NCI-H82 treated with DMSO at 0.1 percent for 48 hours (cell line): Measurements from ENCODE around the gene ZFC3H1.

Source experiments
- DNase-seq: peaks from one replicate; lab custom pipeline; 2025; ENCODE audit not compliant: unreplicated experiment; lab: John Stamatoyannopoulos, UW

Gene ZFC3H1

DNA sequence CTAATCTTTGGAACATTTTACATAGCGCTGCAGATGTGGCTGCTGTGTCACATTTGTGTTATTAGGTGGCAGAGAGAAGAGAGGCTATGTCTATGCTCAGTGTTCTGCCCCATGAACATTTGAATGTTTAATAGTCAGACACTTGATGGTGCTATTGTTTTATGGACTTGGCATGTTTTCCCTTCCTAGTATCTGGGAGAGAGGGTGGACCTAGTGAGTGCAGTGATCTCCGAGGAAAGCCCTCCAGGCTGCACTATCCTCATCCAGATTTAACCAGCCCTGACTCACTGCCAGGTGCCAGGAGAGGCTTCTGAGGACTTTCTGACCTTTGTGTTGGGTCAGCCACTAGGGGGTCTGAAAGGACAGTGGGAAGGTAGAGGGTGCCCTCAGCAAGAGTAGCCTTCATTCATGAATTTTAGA, 24.3 kb downstream of the ZFC3H1 start:
- no peak for DNase-seq

DNA sequence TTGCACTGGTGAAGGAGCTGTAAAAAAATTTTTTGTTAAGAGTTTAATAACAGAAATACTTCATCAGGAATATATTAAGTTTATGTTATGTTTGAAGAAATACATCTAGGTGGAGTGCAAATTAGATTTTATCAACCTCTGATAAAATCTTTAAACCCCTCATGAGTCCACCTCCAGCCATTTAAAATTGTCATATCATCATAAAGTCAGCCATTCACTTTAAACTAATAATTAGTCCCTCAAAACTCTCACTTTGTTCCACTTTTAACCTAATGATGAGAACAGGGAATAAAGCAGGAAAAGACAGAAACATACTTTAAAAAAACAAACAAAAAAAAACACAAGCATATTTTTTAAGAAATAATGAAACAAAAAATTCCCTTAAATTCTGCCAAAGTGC, 25.1 kb downstream of the ZFC3H1 start:
- no peak for DNase-seq

DNA sequence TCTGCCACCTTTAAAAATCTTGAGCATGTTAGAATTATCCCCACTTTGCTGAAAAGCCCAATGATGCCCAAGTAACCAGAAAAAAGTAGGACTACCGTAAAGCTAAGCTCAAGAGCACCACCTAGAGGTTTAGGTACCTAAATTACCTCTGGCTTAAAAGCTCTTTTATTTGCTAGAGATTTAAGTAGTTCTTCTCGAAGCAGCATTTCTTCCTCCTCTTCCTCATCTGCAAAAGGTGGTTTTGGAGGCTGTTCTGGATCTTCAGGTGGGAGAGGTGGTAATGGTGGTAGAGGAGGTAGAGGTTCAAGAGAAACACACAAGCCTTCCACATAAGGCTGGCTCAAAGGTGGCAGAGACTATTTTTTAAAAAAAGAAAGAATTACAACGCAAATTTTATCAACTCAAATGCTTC, 26.9 kb downstream of the ZFC3H1 start:
- peak; percentile 39 for DNase-seq

DNA sequence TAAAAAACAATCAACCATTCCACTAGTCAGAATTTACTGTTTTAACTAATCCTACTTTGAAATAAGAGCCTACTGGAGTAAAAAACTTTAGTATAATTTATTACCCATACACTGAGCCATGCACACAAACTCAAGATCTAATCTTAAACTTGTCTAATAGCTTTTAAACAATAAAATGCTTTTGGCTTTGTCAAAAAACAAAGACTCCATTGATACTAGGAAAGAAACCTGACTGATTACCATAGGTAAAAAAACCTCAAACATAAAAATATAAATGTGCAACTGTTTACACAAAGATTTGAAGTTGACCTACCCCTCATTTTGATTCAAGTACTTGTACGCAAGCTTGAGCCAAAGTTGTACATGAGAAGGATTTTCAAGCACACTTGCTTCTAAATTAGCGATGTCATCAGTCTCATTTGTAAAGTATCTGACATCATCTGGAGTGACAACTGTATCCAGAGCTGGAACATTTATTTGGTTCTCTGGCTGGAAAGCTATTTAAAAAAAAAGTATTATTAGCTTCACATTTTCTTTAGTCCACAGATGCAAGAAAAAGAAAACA, 36.1 kb downstream of the ZFC3H1 start:
- no peak for DNase-seq

DNA sequence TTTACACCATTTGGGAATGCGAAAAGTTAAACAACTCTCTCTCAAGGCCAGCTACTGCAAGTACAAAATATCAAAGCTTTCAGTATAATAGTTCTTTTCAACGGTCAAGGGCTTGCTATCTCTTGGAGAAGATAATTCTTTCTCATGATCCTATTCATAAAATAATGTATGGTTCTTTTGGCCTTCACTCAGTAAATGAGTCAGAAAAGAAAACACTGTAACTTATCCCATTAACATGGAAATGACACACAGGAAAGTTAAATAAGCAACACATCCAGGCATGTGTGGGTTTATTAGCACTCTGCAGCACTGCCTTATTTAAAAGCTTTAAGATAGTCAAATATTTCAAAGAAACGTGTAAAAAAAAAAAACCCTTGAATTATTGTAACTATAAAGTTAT, 36.9 kb downstream of the ZFC3H1 start:
- no peak for DNase-seq

DNA sequence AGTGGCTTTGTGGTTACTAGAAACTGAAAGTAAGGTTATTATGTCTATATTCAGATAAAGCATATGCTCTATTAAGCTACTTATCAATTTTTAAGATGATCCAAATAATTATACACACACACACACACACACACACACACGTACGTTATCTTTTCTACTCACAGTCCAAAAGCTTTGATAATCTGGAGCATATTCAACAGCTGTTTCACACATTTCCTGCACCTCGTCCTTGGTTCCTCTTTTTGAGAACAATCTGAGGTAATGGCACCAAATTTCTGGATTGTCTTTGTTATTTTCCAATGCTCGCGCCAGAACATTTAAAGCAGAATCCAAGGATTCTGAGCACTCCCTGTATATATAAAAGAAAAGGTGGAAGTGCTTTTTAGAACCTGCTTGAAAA, 37.5 kb downstream of the ZFC3H1 start:
- no peak for DNase-seq

DNA sequence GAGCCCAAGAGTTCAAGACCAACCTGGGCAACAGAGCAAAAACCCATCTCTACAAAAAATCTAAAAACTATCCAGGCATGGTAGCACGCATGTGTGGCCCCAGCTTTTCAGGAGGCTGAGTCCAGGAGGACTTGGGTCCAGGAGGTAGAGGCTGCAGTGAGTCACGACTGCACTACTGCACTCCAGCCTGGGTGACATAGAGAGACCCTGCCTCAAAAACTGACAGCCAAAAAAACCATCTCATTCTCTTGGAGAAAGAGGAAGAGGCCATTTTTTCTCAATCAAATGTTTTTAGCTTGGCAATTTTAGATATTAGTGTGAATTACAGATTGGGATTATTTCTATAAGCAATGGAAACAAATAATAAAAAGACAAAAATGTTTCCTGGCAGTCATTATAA, 38.2 kb downstream of the ZFC3H1 start:
- DNase-seq: no peak

DNA sequence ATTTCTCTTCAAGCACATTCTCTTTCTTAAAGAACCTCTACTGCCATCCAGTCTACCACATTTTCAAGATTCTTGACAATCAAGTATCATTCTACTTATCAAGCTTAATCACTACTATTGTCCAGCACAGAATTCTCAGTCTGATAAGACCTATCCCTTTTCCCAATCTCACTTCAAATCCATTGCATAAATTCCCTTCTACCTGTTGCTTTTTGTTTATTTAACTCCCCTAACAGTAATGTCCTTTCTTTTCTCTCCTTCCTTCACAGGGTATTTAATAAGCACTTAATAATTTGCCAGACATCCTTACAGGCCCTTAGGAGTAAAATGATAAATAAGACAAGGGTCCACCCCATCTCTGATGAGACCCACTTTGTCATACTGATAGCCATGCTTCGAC, 41.7 kb downstream of the ZFC3H1 start:
- no peak for DNase-seq

DNA sequence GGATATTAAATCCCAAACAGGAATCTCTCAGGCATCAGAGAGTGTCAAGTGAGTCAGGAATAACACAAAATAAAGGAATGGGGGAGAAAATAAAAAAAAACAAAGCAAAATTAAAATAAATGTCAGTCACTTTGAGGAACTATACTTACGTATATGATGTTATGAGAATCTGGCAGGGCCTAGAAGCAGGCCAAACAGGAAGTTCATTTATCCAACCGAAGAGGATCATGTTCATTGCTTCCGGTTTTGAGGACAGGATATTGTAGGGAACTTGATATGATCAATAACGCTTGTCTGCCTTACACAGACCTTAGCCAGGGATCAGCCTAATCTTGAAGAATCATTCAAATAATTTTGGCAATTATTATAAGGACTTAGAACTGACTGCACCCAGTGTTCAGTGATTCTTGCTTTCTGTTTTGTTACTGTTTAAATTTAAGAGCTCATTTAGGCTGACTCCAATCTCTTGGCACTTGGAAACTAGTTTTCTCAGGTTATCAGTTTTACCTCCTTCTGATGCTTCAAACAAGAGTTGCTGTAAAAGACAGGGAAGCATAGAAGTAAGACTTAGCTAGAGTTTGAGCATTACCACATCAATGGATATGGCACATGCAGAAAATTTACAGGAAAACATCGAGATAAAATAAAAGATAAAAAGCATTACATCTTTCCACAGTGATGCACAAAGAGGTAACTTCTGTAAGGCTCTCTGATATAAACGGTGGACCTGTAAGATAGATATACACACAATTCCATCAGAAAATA, 53.4 kb downstream of the ZFC3H1 start:
- DNase-seq: no peak

DNA sequence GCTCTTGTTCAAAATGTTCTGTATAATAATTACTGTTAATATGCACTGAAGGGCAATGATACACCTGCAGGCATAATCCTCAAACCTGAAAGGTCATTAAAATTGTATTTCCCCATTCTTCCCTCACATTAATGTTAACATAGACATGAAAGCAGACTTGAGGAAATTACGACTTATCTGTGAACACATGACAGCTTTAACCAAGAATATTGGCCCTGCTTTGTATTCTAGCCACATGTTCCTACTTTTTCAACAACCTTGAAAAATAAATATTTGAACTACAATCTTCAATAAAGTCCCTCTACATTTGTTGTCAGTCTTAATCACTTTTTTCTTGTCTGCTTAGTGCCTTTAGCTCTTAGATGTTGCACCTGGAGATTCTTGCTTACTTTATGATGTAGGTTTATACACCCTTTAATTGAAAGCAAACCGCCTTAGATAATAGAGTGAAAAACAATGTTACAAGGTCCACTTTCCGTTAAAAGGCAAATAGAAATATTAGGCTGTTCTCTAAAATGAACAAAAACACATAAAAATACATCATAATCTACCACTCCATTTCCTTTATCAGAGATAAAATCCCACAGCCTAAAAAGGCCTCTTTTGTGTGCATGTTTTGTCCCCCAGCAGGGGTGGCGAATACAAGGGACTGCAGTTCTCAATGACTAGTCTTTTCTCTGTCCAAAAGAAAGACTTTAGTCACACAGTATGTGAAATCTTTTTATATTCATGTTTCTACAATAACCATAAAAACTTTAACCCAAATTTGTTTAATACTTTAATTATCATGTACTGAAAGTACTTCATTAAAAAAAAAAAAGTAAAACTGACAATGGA, 55.9 kb downstream of the ZFC3H1 start:
- no peak for DNase-seq

DNA sequence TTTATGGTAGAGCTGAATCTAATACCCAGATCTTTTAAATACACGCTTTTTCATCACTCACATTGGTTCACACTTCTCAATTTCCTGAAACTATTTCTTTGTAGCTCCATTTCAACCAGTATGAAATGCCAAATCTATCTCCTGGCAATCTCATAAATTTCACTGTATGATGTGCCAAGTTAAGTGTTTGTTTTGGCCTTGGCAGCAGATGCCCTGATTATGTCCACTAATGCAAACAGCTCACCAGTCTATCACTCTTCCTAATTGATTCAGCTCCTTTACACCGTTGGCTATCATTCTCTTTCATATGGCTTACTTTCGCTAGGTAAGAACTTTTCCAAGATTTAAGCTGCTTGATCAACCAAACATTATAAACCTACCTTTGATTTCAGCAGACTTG, 58.6 kb downstream of the ZFC3H1 start:
- no peak for DNase-seq

DNA sequence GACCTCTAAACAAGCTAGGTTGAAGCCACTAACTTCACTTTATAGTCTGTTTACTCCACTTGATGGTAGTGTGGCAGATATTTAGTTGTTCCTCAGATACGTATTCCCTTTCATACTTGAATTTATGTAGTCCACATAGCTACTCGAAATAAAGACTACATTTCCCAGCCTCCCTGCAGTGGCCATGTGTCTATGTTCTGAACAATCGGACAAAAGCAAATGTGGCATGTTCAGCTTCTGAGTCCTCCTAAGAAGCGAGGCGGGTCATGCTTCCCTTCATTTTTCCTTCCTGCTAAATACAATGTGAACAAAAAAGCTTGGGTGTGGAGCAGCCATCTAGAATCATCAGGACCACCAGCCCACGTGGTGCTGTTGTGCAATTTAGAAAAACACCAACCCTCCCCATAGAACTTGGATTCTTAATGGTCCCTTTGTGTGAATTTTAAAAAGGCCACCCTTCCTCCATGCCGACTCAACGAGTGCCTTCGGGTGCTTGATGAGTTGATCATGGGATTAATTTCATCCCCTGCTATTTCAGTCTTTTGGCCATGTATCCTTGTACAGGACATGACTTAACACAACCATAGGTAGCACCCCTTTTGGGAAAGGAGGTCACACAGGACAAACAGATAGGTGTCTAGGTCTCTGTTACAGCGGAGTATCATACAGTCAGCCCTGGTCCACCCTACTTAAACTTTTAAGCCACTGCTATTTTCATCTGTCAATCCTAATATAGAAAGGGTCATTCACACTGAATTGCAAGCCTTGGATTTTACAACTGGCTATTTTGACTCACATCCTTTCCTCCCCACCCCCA, 60.7 kb downstream of the ZFC3H1 start:
- no peak for DNase-seq

DNA sequence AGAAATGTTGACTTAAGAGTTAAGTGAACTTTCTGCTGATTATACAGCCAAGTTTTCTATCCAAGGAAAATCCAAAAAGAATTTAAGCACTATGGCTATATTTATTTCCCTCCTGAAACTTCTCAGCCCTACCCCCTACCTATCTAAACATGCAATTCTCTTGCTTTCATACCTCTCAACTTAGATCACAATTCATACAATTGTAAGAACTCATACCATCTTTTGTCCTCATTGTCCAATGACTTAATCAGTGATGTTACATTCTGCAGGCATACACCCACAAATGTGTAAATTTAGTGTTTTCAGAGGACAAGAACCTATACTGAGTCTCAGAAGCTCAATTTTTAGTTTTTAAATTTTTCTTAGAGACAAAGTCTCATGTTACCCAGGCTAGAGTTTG, 62.1 kb downstream of the ZFC3H1 start:
- no peak for DNase-seq

DNA sequence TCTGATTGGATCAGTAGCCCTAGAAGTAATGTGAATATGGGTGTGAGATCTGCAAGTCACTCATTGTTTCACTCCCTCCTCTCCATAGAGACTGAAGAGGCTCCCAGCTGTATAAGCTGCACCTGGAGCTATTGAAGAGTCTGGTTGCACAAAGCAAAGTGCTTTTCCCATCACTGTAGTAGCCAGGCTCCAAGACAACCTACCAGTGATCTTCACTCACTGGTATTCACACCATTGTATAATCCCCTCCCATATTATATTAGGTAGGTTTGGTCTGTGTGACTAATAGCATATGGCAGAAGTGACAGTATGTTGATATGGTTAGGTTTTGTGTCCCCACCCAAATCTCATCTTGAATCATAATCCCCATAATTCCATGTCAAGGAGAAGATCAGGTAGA, 64.4 kb downstream of the ZFC3H1 start:
- no peak for DNase-seq

DNA sequence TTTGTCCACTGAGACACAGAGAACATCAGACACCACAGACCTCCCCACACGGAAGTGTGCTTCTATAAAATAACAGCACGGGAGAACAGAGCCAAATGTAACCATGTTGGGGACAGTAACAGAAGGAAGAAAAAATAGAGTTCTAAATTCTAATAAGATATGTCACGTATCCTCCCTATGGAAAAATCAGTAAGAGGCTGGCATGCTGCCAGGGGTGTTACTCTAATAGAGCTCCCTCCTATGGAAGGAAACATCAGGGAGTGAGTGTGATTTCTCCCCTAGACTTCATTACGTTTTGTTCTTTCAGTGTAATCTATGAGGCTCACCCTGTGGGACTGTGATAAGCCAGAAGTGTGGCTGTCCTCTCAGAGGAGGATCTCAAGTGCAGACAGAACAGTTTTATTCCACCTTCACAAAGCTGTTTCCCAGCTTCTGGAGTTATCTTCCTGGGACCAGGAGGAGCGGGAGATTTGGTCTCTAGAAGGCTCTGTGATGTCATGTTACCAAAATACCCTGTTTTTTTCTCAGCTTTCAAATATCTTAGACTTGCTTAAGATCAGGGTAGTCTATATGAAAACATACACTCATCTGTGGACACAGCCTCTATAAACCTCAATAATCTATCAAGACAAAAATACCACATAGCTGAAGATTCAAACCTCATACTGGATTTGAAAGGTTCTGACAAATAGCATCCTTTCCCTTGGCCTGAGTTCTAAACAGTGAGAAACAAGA, 69.3 kb downstream of the ZFC3H1 start:
- DNase-seq: no peak

DNA sequence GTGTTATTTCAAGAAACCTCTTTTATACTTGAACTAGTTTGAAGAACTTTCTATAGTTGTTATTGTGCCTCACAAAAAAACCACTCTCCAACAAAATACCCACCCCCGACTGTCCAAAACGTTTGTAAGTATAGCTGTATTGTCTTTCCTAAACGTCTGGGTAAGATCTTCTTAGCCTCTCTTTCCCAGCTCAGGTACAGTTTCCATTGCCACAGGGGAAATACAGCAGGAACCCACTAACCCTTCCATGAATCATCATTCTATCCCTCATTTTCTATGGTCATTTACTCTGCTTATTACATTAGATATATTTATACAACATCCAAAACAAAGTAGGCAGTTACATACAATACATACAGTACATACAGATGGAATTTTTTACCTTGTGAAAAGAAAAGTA, 70.8 kb downstream of the ZFC3H1 start:
- no peak for DNase-seq

DNA sequence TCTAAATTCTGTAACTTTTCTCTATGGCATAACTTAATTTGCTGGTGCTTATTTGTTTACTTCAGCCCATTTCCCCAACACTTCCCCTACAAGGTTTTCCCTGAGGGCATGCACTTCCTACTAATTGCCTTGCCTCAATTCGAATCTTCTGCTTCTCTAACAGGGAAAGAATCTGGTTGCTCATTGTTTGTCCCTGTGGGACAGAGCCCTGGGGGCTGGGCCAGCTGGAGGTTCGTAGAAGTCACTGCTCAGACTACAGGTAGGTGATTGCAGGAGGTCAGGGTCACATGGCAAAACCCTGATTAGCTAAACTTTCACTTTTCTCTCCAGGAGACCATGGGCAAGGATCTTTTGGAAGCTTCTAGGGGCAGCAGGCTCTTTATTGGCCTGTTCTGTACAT, 72.0 kb downstream of the ZFC3H1 start:
- DNase-seq: no peak

DNA sequence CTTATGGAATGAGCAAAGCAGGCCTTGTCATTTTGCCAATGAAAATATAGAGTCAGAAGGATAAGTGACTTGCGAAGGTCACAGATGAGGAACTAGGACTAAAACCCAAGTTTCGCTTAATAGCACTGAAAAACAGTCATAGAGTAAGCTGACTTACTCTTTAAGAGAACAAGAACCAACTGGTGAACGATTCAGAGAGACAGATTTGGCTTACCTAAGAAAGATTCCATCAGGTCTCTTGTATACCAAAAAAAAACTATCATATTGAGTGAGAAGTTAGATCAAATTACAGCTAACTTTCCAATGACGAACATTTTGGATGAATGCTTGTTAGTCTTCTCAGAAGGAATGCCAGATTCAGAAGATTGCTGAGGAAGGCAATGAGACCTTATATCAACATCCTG, 74.2 kb downstream of the ZFC3H1 start:
- no peak for DNase-seq

DNA sequence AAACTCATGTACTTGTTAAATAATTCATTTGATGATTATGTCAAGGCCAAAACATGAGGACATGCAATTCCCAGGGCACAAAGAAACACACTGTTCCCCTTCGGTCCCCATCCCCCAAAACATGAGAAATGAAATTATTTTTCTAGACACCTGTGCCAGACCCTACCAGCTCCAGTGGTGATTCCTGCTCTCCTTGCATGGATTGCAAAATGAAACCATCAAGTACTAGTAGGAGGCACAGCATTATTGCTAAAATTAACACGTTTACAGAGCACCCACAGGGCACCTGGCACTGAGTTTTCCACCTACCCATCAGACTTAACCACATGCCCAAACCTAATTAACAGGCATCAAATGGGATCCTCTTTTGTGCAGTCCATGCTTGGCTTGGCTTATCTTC, 76.6 kb downstream of the ZFC3H1 start:
- no peak for DNase-seq

DNA sequence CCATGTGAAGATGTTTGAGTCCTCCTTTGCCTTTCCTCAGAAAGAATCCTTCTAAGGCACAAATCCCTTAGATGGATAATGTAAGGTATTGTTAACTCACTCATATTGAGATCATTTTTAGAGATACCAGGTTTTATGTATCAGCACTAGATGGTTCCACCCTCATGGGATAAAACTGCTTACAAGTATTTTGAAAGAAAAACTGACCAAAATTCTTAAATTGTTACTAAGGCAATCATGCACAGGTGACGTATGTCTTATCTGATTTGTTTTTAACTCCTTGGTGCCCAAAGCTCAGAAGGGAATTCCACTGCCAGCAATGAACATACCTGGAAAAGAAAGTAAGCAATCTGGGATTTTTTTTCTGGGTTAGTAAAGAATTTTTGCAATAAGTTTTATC, 78.4 kb downstream of the ZFC3H1 start:
- DNase-seq: no peak

DNA sequence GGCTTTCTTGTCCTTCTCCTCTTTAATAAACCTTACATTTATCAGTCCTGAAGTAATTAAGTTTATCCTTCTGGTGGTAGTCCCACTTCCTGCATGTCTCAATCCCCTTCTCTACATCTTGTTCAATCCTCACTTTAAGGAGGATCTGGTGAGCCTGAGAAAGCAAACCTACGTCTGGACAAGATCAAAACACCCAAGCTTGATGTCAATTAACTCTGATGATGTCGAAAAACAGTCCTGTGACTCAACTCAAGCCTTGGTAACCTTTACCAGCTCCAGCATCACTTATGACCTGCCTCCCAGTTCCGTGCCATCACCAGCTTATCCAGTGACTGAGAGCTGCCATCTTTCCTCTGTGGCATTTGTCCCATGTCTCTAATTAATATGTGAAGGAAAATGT, 79.3 kb downstream of the ZFC3H1 start:
- DNase-seq: no peak
